HG02623 (cell line): ENCODE data around the gene CRP.
"Not testable (repeated sequence)": the region's sequence is repeated elsewhere in the genome, so short reads cannot be mapped to it uniquely, and the experiment has no call there.

Experiments
- ATAC-seq: cut with Tn5 transposase; IDR thresholded peaks from one replicate; pipeline ENCODE4 v1.9.1; 2021; ENCODE audit warnings: moderate library complexity; ENCODE audit not compliant: unreplicated experiment

Gene CRP, protein sequence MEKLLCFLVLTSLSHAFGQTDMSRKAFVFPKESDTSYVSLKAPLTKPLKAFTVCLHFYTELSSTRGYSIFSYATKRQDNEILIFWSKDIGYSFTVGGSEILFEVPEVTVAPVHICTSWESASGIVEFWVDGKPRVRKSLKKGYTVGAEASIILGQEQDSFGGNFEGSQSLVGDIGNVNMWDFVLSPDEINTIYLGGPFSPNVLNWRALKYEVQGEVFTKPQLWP

GRCh38 chr1:159714529-159714928 lies at the start of gene CRP:
Gene CRP, minus strand, starts transcription at chr1:159714589. Its CDS starts 104 bp downstream, at chr1:159714485.
- no peak for ATAC-seq

GRCh38 chr1:159763686-159764085 lies 49.3 kb upstream of the CRP start:
- ATAC-seq: no peak

DNA sequence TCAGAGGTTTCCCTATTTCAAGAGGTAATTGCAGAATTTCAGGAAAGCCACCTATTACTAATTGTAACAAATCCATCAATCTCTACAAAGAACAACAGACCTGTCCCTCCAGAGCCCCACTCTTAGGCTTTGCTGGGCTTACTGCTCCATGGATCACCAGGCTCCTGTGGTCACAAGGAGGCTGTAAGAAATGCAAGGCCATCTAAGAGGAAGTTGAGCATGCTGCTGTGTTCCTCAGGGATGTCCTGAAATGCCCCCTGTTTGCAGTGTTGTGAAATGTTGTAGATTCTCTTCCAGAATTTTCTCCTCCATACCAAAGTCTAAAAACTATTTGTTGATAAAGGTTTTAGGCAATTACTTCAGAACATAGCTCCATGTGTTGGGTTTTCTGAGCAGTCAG lies 42.0 kb upstream of the CRP start:
- ATAC-seq: no peak

GRCh38 chr1:159755451-159756007 lies 41.1 kb upstream of the CRP start:
- no peak for ATAC-seq

DNA sequence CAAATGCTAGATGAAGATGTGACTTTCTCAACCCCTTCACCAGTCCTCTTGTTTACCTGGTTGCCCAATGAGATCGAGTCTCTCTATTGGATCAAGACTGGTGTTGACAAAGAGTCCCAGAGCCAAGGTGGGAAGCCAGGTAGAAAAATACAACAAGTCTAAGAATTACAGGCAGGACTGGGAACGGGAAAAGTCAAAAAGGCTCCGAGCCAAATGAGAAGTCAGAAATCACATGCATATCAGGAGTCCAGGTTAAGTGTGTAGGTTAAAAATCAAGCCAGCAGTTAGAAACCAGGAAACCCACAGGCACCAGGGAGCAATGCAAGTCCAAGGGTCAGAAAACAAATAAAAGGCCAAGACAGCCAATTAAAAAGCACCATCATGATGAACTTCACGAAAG lies 39.0 kb upstream of the CRP start:
- no peak for ATAC-seq

DNA sequence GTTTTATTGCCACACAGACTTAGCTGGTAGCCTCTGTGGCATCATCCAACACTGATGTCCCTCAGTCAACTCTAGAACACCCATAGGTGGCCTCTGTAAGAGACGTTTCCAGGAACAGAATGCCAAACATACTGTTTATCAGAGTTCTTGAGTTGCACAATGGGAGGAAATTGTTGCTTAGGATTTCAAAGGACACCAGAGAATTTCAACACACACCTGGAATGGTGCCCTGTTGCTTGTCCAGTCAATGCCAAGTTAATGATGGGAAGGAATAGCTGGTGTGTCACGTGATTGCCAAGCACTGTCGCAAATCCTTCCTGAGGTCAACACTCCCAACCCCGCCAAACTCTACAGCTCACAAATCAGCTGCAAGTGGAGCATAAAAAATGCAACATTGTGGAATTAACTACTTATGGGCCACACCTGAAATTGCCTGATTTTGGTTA lies 37.8 kb upstream of the CRP start:
- ATAC-seq: no peak

GRCh38 chr1:159751031-159751430 lies 36.6 kb upstream of the CRP start:
- no peak for ATAC-seq

- no peak for ATAC-seq
Observed at GRCh38 chr1:159750621-159751020, 36.2 kb upstream of the CRP start.

- ATAC-seq: no peak
Observed at GRCh38 chr1:159749630-159750029, 35.2 kb upstream of the CRP start.

GRCh38 chr1:159748370-159748769 lies 34.0 kb upstream of the CRP start:
- no peak for ATAC-seq

- no peak for ATAC-seq
Observed at GRCh38 chr1:159746666-159747065, 32.3 kb upstream of the CRP start.

- no peak for ATAC-seq
Observed at GRCh38 chr1:159743651-159744410, 29.4 kb upstream of the CRP start.

DNA sequence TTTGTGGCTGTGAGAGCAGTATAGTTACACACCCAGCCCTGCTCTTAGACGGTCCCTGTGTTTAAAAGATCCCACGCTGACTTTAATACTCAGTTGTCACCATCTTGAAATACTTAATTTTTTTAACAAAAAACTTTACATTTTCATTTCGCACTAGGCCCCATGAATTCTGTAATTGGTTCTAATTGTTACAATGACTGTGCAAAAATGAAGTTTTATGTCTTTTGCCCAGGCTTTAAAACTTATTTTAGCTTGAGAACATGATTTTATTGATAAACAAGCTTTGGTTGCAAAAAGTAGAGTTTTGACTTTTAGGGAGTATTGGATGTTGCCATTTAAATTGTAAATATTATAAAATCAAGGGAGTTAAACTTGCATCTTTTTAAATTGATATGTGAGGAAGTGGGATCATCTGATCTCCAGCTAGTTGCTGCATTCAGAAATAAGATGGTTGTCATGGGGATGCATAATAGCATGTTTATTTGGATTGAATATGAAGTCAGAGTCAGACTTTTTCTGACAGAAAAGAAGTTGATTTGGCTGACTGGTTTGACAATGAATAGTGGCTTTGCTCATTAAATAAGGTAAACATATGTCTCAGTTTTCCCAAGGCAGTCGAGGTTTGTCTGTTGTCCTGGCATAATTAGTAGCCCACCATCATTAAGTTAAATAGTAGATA lies 23.0 kb upstream of the CRP start:
- no peak for ATAC-seq

GRCh38 chr1:159723188-159723587 lies 8.8 kb upstream of the CRP start:
- not testable (repeated sequence) for ATAC-seq

DNA sequence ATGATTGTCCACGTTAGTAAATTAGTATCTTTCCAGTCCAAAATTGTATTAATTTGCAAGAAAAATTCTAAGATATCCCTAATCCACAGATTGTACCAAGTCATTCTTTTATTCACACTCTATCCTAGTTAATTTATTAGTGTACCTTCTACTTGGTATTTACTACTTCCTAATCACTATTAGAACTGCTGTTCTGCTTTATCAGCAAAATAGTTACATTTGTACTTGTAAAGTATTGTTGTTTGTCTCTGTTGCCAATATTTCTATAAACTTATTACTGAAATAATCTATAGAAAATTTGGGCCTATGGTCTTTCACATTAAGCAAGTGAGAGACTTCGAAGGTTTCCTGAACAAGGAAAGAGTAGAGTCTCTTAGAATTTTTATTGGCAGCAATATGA lies 5.6 kb upstream of the CRP start:
- no peak for ATAC-seq

- ATAC-seq: no peak
Observed at GRCh38 chr1:159715855-159716254, 1.5 kb upstream of the CRP start.

DNA sequence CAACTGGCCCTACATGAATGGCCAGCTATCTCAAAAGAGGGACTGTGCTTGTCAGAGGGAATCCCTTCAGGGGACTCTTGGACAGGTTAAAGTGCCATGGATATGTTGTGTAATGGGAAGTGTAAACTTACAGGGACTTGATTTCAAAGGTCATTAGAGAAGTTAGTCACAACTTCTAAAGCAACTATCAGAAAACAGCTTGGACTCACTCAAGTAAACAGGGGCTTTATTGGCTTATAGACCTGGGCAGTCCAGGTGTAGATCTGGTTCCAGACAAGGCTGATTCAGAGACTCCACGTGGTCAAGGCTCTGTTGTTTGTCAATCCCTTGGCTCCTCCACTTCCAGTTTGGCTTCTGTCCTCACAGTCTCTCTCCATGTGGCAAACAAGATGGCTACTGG lies 2.3 kb downstream of the CRP start:
- no peak for ATAC-seq

- no peak for ATAC-seq
Observed at GRCh38 chr1:159707472-159708260, 6.7 kb downstream of the CRP start.

DNA sequence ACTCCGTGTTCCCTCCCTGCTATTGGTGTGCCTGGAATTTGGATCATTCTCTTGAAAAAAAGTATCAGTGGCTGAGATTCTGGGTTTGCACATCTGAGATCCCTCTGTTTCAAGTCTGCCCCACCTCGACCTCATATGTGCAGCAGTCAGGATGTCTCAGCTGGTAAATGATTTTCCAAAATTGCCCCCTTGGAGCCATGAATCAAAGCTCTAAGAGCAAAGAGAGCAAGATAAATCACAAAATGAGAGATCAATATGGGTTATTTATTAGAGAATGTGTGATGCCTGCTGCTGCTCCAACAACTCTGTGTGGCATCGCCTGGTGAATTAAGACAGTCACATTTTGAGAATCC lies 8.5 kb downstream of the CRP start:
- ATAC-seq: no peak

- no peak for ATAC-seq
Observed at GRCh38 chr1:159705251-159705903, 9.0 kb downstream of the CRP start.

GRCh38 chr1:159704481-159704880 lies 9.9 kb downstream of the CRP start:
- no peak for ATAC-seq
